ENCODE measurements around the gene GPHN. TPM values are rescaled to one million over a fixed set of nuclear protein-coding genes. Genes with fewer than 3 reads are reported as not detected.

The GPHN gene
- total RNA-seq, 4 donors from 2014 or later = 9.1 to 21.1 (median 15.9) TPM

DNA sequence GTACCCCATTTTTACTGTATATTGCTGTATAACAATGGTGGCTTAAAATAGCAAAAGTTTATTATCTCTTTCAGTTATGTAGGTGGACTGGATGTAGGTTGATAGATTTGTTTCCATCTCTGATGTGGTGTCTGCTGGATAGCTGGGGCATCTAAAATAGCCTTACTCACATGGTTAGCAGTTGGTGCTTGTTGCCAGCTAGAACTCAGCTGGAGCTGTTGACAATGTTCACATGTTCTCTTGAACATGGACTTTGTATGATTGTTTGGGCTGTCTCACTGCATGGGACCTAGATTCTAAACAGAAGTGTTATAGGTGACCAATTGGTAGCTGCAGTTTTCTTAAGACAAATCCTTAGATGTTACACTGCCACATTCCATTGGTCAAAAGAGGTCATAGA is 126.9 kb downstream of the GPHN start:
- no peaks in the 10 kb centered on the region for H3K36me3 ChIP-seq
- H3K4me3 ChIP-seq = no peak overlapping the region
- H3K27me3 ChIP-seq = no peaks in the 10 kb centered on the region
- H3K9me3 ChIP-seq = no peaks in the 10 kb centered on the region
- no peak for DNase-seq (ENCODE audit: extremely low spot score)
- H3K4me1 ChIP-seq = peaks cover 0 to 10% (median 0%) of the 10 kb centered on the region in 4 donors
- intact Hi-C loops (cut with DNase I) = no loop called here
- H3K27ac ChIP-seq (replicated peaks in 1 of 4) = no peak overlapping the region
- TF ChIP-seq POLR2AphosphoS5 (IDR thresholded peaks at IDR 0.05) (no peak), EP300 (IDR thresholded peaks at IDR 0.05) (no peak), POLR2A (IDR thresholded peaks at IDR 0.05; ENCODE audit: low read depth) (no peak)
- TF ChIP-seq, protein P1, sequence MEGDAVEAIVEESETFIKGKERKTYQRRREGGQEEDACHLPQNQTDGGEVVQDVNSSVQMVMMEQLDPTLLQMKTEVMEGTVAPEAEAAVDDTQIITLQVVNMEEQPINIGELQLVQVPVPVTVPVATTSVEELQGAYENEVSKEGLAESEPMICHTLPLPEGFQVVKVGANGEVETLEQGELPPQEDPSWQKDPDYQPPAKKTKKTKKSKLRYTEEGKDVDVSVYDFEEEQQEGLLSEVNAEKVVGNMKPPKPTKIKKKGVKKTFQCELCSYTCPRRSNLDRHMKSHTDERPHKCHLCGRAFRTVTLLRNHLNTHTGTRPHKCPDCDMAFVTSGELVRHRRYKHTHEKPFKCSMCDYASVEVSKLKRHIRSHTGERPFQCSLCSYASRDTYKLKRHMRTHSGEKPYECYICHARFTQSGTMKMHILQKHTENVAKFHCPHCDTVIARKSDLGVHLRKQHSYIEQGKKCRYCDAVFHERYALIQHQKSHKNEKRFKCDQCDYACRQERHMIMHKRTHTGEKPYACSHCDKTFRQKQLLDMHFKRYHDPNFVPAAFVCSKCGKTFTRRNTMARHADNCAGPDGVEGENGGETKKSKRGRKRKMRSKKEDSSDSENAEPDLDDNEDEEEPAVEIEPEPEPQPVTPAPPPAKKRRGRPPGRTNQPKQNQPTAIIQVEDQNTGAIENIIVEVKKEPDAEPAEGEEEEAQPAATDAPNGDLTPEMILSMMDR (IDR thresholded peaks at IDR 0.05) = no peak

DNA sequence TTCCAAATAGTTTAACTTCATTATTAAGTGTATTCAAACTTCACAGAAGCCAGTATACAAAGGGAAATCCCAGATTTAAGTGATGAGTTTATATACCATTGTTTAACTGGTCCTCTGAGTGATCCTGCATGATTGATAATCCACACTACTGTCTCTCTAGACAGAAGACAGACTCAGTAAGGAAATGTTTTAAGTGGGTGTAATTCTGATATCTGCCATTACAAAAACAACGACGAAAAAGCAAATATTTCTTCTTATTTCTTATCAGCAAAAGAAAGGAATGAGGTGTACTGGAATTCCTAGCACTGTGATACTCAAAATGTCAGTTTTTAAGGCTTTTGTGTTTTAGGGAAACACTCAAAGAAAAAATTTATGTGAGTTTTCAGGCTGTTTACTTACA is 127.5 kb downstream of the GPHN start:
- Histone ChIP-seq H3K27me3 (no peaks in the 10 kb centered on the region), H3K36me3 (no peaks in the 10 kb centered on the region), H3K4me3 (no peak overlapping the region), H3K27ac (replicated peaks in 1 of 4) (no peak overlapping the region), H3K4me1 (peaks cover 0 to 10% (median 0%) of the 10 kb centered on the region in 4 donors), H3K9me3 (no peaks in the 10 kb centered on the region)
- TF ChIP-seq POLR2AphosphoS5 (IDR thresholded peaks at IDR 0.05) = no peak
- TF ChIP-seq POLR2A (IDR thresholded peaks at IDR 0.05; ENCODE audit: low read depth) = no peak
- no peak for TF ChIP-seq EP300 (IDR thresholded peaks at IDR 0.05)
- TF ChIP-seq, protein P1 (IDR thresholded peaks at IDR 0.05) = no peak
- 43% methylated on average over 2 of the region's 2 CpGs for WGBS
- intact Hi-C loops (cut with DNase I) = no loop called here
- DNase-seq (ENCODE audit: extremely low spot score) = no peak

DNA sequence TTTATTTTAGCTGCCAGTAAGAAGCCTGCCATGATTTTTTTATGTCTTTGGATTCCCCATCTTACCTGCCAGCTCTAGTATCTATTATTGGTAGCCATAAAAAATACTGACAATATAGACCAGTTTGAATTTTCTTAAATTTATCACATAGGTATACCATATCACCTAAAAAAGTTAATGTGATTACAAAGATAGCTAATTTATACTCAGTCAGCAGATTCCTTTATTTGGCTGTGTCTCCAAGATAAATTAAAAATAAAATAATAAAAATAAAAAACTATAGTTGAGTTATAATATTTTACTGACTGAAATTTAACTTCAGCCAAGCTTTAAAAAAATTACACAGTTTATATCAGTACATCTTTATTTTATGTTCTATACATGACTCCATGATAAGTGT is 128.3 kb downstream of the GPHN start:
- no peaks in the 10 kb centered on the region for H3K36me3 ChIP-seq
- no peaks in the 10 kb centered on the region for H3K27me3 ChIP-seq
- TF ChIP-seq EP300 (IDR thresholded peaks at IDR 0.05) (no peak), POLR2A (IDR thresholded peaks at IDR 0.05; ENCODE audit: low read depth) (no peak), POLR2AphosphoS5 (IDR thresholded peaks at IDR 0.05) (no peak)
- TF ChIP-seq, protein P1 (IDR thresholded peaks at IDR 0.05) = no peak
- no peaks in the 10 kb centered on the region for H3K9me3 ChIP-seq
- DNase-seq (ENCODE audit: extremely low spot score) = no peak
- peaks cover 0 to 10% (median 0%) of the 10 kb centered on the region in 4 donors for H3K4me1 ChIP-seq
- intact Hi-C loops (cut with DNase I) = no loop called here
- H3K4me3 ChIP-seq = no peak overlapping the region
- H3K27ac ChIP-seq (replicated peaks in 1 of 4) = no peak overlapping the region

DNA sequence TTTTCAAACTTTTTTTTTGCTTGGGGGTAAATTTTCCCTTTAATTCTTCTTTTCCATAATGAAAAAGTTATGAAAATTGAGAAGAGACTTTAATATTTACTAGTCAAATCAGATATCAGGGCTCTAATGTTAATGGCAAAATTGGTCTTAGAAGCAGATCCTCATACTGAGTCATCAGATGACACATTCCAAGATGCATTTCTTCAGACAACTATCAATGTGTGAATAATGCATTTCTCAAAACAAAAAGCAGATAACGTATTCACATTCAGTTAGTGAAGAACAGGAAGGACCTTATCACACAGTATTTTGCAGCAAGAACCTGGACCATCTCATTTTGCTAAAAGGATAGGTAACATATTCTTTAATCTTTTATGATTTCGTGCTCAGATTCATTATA is 130.7 kb downstream of the GPHN start:
- Histone ChIP-seq H3K4me3 (no peak overlapping the region), H3K4me1 (peaks cover 0 to 10% (median 0%) of the 10 kb centered on the region in 4 donors), H3K36me3 (no peaks in the 10 kb centered on the region), H3K27ac (replicated peaks in 1 of 4) (no peak overlapping the region), H3K27me3 (no peaks in the 10 kb centered on the region), H3K9me3 (no peaks in the 10 kb centered on the region)
- intact Hi-C loops (cut with DNase I) = no loop called here
- TF ChIP-seq POLR2AphosphoS5 (IDR thresholded peaks at IDR 0.05) (no peak), EP300 (IDR thresholded peaks at IDR 0.05) (no peak), POLR2A (IDR thresholded peaks at IDR 0.05; ENCODE audit: low read depth) (no peak)
- TF ChIP-seq, protein P1 (IDR thresholded peaks at IDR 0.05) = no peak
- 100% methylated on average over 2 of the region's 2 CpGs for WGBS
- DNase-seq (ENCODE audit: extremely low spot score) = no peak

Measured in esophagus muscularis mucosa (tissue), 4 donors.